ENCODE results near the gene AFF2.

The AFF2 gene

DNA sequence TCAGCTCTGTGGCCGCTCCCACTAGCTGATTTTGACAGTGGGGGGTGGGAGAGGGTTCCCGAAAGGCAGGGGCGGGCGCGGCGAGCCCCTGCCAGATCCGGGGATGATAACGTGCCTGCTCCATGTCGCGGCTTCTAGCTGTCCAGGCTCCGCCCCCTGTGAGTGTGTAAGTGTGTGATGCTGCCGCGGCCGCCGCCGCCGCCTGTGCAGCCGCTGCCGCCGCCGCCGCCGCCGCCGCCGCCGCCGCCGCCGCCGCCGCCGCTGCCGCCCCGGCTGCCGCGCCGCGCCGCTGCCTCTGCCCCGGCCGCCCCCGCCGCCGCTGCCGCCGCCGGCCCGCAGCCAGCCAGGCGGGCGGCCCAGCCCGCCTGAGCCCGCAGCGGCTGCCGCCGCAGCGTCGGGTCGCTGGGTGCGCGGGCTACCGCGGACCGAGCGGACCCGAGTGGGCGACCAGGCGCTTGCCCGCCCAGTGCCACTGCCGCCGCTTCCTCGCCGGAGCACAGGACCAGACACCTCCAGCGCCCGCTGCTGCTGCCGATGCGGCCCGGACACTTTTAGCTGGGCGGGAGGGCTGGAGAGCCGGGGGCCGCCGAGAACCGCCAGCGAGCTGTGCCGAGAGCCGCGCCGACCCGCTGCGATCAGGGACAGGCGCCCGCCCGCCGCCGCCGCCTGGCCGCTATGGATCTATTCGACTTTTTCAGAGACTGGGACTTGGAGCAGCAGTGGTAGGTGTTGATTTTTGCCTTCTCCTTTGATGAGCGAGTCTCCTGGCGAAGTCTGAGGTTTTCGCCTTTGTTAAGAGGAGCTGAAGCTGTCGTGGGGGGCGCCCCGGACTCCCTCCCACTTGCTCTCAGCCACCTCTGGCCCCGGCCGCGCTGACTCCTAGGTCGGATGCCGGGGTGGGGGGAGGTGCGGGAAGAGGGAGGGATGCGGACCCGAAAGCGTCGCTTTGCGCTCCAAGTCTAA is at the start of gene AFF2:
Gene AFF2, plus strand, starts transcription at position 195 of the 963 bp plus-strand sequence. Its CDS starts 481 bp downstream, at position 676.
- peak; percentile 53 for DNase-seq

DNA sequence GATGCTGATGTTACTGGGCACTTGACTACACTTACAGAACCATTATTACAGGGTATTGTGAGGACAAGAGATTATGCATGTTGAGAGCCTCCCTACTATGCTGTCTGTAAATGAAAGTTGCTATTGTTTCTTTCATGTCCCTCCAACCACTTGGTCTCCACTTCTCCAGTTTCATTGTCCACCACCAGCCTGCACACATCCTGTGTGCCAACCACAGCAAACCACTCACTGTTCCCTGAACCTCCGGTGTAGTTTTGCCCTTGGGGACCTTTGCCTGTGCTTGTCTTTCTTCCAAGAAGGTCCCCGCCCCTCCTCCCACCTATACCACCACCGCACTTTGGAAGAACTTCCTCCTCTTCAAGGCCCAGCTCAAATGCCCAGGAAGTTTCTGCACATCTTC is 43.1 kb upstream of the AFF2 start:
- DNase-seq, result no peak

DNA sequence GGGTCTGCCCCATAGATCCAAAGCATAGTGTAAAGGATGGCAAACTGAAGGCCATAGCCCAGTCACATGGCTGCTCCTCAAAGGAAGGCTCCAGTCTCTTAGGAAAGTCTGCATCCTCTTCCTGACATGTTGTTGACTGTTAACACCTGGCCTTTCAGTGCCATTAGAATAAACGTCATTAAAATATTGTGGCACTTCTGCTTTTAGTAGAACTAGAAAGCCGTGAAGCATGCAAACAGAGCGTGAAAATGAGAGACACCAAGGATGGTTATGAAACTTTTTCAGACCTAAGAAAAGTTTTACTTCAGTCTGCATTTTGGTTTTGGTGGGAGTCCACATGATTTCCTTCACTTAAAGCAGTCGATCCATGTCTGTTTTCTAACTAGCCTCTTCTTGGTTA is 41.1 kb upstream of the AFF2 start:
- DNase-seq, result no peak

DNA sequence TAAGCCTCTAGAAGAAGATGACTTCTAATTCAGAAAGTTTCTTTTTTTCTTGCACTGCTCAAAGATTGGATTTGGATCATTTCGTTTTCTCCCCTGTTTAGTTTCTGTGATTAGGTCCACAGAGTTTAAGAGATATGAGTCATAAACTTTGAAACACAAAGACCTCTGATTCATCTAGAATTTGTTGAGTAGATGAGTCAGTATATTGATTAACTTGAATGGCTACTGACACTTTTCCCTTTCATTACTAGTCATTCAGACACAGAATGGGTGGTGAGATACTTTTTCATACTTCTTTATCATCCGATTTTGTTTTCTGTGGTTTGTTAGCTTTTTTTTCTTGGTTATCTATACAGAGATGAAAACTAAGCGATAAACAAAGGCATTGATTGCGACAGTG is 34.1 kb upstream of the AFF2 start:
- no peak for DNase-seq

DNA sequence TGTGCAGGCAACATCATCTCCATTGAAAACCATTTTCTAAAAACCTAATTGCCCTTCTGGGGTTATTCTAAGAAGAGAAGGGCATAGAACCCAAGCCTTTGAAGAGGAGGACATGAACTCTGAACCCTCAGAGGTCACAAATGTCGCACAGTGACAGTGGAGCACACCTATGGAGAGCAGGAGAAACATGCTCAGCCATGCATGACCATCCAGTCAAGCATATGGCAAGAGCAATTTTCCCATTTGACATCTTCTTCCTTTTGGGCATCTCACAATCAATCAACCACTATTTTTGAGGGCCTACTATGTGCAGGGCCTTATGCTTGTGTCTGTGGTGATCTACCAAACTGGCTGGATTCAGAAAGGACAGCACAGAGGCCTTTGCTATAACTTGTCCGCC is 30.1 kb upstream of the AFF2 start:
- no peak for DNase-seq

DNA sequence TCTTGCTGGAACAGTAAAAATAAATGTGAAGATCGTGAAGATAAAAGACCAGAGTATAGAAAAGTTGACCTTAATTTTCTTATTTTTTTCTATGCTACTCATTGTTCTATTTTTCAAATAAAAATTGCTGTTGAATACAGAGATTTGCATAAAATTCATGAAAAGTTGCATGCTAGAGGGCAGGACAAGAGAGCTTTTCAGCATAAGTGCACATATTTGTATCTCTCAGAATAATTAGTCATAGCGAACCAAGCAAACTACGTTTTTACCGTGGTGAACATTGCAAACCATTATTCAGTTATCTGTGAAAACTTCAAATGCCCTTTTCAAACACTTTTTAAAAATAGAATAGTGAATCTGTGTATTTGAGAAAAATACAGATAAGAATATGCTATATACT is 26.4 kb upstream of the AFF2 start:
- no peak for DNase-seq

DNA sequence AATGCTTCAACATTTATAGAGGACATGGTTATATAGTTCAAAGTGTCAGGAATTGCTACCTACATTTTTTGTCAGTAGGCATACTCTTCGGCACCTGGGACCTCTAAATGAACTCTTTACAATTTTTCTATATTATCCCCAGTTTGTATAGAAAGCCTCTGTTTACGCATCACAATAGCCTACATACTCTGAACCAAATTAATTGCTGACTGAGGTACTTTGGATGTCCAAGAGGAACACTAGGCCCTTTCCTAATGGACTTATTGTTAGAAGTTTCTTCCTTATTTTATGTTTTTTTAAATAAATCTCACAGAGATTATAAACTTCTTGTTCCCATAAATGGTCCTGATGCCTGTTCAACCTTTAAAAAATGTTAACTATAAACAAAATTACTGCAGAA is 8.4 kb upstream of the AFF2 start:
- no peak for DNase-seq

DNA sequence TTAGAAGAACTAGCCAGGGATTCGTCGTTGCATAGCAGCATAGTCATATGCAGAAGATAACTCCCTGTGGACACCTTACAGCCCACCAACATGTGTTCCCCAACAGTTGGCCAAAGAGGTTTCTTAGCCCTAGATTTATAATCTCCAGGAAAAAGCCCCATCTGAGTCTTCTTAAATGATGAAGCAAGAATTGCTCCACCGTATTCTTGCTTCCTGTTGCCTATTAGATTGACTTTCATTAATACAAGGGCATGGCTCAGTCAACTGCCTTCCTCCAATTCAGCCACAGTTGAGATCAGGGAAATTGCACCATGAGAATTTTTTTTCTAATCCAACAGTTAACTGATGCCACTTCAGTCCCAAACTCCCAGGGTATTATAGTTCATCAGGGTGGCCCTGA is 5.2 kb upstream of the AFF2 start:
- no peak for DNase-seq

DNA sequence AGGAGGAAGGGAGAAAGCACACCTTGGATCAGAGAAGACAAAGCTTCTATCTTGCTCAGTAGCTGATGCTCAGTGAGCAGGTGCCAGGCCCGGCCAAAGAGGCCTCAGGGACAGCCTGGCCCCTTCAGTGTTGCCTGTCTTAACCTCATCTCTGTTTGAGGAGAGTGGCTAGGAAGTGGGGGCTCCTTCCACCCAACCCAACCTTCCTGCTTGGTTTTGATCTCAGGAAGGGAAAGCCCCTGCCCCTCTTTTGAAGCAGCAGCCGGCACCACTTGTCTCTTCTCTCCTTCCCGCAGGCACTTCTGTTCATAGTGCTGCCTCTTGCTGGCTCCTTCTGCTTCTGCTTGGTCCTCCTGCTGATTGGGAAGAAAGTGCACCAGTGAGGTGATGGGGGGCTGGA is 2.4 kb upstream of the AFF2 start:
- no peak for DNase-seq

DNA sequence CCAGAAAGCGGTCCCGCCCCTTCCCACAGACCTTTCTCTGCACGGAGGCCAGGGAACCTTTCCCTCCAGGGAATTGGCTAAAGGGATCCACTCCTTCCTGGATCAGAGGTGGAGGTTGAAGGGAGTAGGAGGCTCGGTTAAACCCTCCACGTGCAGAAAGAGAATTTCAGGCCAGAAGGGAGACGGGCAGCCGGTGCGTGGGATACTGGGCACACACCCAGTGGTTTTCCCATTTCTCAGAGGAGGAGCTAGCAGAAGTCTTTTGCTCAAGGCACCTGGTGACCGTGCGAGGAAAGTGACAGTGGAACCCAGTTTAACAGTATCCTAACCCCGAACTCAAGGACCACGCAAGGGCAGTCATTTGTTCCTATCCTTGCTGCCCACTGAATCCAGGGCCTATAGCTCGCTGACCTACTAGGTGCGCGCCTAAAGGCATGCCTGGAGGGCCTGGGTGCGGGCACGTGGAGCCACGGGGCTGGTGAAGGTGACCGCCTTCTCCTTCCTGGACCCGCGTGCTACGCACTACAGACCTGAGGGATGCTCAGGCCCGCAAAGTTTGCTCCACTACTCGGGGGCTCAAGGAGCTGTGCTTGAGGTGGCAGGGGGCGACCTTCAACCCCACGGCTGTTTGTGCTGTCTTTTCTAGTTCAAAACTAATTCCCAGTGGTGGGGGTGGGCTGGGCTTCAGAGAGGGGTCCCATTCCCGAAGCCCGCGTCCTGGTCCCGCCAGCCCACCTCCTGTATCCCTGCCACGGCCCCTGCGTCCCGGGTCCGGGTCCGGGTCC is 587 bp upstream of the AFF2 start:
- no peak for DNase-seq

DNA sequence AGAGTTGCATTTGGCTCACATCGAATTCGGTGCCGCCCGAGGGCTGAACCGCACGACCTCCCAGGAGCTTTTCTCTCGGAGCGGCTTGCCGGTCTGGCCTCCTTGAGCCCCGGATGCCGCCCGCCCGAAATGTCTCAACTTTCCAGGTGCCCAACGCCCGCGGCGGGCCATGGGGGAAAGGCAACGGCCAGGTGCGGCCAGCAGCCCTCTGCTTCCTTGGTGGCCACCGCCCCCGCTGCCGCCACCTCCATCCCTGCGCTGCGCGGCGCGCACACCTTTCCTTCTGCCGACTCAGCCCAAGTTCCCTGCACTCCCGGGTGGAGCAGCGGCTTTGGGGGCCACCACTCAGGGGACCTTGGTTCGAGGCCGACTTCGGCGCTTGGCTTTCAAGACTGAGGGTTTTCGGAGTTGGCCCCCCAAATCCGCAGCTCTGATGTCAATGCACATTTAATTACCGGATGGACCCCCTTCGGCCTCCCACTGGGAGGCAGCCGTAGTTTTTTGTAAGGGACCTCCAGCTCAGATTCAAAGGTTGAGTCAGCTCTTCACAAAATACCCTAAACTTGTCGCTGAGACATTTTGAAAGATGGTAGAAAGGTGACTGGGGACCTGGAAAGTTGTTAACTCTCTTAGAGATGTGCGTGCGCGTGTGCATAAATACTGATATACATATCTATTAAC is 1.1 kb downstream of the AFF2 start:
- DNase-seq, result no peak

DNA sequence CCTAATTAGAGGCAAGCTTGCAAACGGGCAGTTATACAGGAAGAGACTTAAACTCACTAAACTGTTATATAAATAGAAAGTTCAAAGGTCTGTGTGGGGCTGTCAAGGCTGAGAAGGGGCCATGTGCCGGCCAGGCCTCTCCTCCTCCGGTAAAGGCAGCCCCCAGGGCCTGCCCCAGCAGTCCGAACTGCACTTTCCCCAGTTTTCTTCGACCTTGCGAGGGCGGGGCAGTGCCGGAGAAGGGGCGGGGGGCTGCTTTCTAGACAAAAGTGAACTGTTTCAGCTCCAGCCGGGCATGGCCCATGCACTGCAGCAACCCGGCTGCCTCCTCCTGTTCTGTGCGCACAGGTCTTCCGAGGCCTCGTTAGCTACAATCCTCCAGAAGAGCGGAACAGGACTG is 4.1 kb downstream of the AFF2 start:
- no peak for DNase-seq

DNA sequence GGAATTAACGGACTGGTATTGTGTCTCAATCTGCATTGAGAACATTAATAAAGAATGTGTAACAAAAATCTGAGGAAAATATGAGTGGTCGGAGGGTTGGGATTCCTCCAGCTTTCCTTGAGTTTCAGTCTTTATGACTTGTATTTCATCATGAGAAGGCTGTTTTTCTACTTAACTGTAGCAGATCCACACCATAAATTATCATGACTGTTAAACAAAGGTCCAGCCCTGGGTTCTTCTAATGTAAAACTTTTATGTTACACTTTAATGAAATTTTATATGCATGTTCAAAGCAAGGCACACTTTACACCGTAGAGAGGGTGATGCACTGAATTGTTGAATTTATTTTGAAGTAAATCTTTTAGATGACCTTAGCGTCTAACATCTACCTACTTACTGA is 7.0 kb downstream of the AFF2 start:
- no peak for DNase-seq

DNA sequence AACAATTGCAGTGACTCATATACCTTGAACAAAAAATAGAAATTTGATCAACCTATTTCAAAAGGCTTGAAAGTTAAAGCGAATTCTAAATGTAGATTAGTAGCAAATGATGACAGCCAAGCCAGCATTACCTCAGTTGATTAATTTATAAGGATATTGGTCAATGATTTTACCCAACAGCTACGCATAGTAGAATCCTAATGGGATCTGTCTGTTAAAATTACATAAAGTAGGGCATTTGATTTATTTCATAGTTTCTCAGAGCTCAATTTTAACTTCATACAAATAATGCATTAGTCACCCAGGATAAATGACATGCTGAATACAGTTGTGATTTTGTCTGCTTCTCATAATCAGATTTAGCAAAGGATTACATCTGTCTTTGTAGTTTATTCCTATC is 12.0 kb downstream of the AFF2 start:
- no peak for DNase-seq

DNA sequence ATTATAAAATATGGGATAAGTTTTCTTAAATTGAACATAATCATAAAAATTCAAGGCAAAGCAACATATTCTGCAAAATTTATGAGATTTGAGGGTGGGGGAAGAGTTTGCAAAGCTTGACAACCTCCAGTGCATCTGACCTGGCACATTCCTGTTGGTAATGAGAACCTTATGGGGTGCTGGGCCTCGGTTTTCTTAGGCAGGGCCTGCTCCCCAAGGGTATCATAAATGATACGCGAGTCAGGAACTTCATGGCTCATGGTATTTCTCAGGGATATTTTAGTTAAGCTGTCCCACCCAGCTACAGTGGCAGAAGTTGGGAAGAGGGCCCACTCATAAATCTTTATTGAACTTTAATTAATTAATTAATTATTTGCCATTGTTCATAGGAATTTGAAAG is 13.2 kb downstream of the AFF2 start:
- DNase-seq, result no peak

DNA sequence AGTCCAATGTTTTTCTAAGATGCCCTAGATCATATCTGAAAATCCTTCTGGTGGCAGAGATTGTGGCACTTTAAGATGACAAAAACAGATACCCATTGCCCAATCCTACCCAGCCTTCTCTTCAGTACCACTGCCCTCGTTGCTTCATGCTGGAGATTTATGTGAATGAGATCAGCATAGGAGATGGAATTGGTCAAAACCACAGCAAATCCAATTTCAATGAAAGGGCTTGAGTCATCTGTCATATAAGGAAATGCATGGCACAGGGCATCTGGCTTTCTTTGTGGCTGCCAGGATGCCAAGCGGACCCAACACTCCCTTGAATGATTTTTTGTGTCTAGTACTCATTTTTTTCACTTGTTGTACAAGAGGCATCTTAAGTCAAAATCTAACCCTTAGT is 16.8 kb downstream of the AFF2 start:
- no peak for DNase-seq

DNA sequence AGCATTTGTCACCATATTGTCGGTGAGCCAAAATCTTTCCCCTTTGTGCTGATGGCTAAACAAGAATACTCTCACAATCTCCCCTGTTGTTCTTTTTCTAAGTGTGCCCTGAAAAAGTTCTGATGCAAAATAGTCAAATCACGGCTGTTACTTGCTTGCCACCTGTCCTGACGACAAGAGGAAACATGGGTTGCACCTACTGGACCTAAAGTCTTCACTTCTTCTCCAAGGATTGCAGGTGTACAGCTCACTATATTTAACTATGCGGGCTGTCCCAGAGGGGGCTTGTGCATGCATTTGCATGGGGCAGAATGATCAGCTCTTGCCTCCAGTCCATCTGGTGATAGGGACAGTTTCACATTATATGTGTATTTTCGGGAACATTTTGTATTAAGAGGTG is 21.6 kb downstream of the AFF2 start:
- no peak for DNase-seq

DNA sequence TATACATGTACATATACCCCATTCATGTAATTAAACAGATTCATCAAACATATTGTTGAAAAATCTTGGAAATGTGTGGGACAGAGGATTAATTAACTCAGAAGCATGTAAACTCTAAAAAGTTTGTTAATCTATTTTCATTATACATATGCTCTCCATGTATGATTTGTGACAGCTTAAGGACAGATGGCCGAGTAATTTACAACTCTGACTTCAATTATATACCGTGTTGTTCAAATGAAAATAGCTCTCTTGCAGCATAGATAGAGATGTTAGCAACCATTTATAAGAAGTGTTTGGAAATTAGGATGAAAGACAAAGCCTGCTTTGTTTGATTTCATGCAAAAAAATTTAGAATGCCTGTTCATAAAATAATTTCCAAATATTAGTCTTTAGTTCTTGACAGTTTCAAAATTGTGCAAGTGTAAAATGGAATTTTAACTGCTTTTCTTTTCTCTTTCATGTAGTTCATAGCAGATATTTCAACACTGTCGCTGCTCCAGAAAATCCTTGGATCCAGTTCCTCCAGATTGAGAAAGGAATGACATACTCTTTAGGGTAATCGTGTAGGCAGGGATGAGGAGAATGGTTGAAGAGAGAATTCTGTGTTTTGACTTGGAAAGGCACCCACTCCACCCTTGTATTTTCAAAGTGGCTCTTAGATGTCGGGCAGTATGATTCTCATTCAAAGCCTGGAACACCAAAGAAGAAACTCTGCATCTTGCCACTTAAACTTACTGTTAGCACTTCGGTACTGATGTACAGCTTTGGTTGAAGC is 23.1 kb downstream of the AFF2 start:
- DNase-seq, result no peak

DNA sequence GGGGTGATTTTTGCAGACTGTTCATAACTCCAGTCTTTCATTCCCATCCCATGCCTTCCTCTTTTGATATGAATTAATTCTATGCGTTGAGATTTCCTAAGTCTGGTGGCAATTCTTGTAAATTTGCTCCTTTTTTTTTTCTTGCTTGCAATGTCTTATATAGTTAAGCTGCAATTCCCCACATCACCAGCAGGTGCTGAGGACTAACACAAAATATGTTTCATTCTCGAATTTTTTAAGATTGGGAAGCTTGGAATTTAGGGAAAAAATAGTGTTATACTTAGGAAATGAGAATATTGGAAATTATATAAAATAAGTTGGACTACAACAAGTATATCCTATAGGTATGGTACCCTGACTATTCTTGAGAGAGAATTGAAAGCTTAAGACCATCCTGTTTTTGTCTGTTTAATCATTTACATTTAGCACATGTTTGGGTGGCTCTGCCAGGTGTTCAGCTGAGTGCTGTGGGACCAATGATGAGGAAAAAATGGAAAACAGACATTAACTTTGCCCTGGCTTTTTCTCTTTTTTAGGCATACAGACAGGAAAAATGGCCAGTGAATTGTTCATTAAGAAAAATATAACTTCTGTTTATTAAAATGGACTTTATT is 30.2 kb downstream of the AFF2 start:
- DNase-seq, result no peak

DNA sequence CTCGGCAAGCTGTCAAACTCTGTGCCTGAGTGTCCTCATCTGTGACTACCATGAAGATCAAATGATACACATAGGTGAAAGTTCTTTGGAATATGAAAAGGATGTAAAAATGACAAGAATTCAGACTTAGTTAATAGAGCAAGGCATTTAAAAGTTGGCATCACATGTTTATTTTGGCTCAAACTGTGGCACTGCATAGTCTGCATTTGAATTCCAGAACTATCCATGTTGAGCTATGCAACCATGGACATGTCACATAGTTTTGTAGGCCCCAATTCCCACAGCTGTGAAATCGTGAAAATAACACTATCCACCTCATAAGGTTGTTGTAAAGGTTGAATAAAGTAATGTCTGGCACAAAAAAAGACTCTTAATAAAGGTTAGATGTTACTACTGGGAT is 33.9 kb downstream of the AFF2 start:
- DNase-seq, result no peak

DNA sequence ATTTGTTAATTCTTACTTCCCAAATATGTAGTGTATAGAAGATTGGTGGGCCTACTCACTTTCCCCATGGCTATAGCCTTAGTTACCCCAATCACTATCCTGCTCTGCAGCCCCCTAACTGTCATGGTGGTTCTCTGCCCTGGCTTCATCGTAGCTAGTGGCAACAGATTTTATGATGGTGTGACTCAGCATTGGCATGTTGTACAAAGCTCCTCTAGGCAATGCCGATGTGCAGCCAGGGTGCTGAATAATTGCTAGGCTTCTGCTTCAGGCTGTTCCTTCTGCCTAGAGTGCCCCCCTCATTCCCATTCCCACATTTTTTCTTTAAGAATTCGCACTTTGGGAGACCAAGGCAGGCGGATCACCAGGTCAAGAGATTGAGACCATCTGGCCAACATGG is 35.2 kb downstream of the AFF2 start:
- DNase-seq, result no peak

DNA sequence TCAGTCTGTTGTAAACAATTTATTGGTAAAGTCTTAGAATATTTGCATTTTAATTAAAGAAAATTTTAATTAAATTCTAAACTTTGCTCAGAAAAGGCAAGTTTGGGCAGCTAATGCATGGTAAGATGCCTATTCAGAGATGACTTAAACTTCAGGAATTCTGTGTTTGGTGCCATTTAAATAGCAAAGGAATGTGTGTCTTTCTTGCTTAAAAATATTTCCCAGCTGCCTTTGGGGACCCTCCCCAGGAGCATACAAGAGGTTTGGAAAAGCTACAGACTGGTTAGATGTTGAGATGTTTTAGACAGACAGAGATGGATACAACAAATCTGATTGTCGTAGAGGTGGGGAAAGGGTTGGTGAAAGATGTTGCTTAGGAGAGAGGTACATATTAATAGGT is 36.5 kb downstream of the AFF2 start:
- no peak for DNase-seq

Data from left hindlimb (tissue), 1 donor.